ENCODE results near the gene SETD3.

GRCh38 chr14:99377951-99378350 is 102.7 kb downstream of the SETD3 start:
- TF ChIP-seq CTCF (IDR thresholded peaks at IDR 0.05), result no peak
- TF ChIP-seq ZFX (IDR thresholded peaks at IDR 0.05; ENCODE audit: borderline replicate concordance), result no peak

Data from 22Rv1 (cell line).